Stimulated activated CD8-positive, alpha-beta memory T cell treated with anti-CD3 and anti-CD28 coated beads, Interleukin-15, amount 100 ng/mL, for 48 hours (primary cell): ENCODE data around the gene ZNF593OS.

Source experiments
- DNase-seq, 2 donors: peaks; one replicate each; pipeline ENCODE4 v3.0.0-alpha.2; 2020; ENCODE audit warnings: low read depth in 2 of 2

ZNF593OS gene

GRCh38 chr1:26171084-26172072 lies at the start of gene ZNF593OS:
TSS of gene ZNF593OS (minus strand) at chr1:26171832. CDS start at chr1:26171661, 171 bp downstream.
- no peak for DNase-seq

- DNase-seq: no peak
These were observed 49.5 kb upstream of the ZNF593OS start for GRCh38 chr1:26221094-26221493.

GRCh38 chr1:26220199-26220912 lies 48.7 kb upstream of the ZNF593OS start:
- no peak for DNase-seq

GRCh38 chr1:26218906-26219494 lies 47.4 kb upstream of the ZNF593OS start:
- no peak for DNase-seq

- DNase-seq: no peak
These were observed 43.6 kb upstream of the ZNF593OS start for GRCh38 chr1:26215246-26215645.

- no peak for DNase-seq
These were observed 41.8 kb upstream of the ZNF593OS start for GRCh38 chr1:26213335-26213905.

GRCh38 chr1:26212726-26213125 lies 41.1 kb upstream of the ZNF593OS start:
- DNase-seq: no peak

GRCh38 chr1:26210147-26210870 lies 38.7 kb upstream of the ZNF593OS start:
- no peak for DNase-seq

- DNase-seq: no peak
These were observed 32.1 kb upstream of the ZNF593OS start for GRCh38 chr1:26203642-26204318.

GRCh38 chr1:26200413-26200812 lies 28.8 kb upstream of the ZNF593OS start:
- DNase-seq: no peak

- DNase-seq: no peak
These were observed 26.2 kb upstream of the ZNF593OS start for GRCh38 chr1:26197813-26198212.

- no peak for DNase-seq
These were observed 25.7 kb upstream of the ZNF593OS start for GRCh38 chr1:26197301-26197700.

- DNase-seq: no peak
These were observed 24.2 kb upstream of the ZNF593OS start for GRCh38 chr1:26195805-26196204.

GRCh38 chr1:26191739-26192138 lies 20.1 kb upstream of the ZNF593OS start:
- DNase-seq: no peak

- no peak for DNase-seq
These were observed 18.8 kb upstream of the ZNF593OS start, which contains the start of gene CATSPER4 for GRCh38 chr1:26190373-26190987. TSS of gene CATSPER4 (plus strand) at chr1:26190602. CDS start at chr1:26190628, 26 bp downstream.

GRCh38 chr1:26189751-26190275 lies 18.2 kb upstream of the ZNF593OS start:
- DNase-seq: no peak

GRCh38 chr1:26189331-26189730 lies 17.7 kb upstream of the ZNF593OS start:
- DNase-seq: no peak

GRCh38 chr1:26188477-26188876 lies 16.8 kb upstream of the ZNF593OS start:
- no peak for DNase-seq

- DNase-seq: no peak
These were observed 16.2 kb upstream of the ZNF593OS start for GRCh38 chr1:26187882-26188281.

GRCh38 chr1:26184883-26185282 lies 13.3 kb upstream of the ZNF593OS start:
- no peak for DNase-seq
